ENCODE measurements around the gene PMS2. TPM values are rescaled to one million over a fixed set of nuclear protein-coding genes. Genes with fewer than 3 reads are reported as not detected.
"Not testable (repeated sequence)": the region's sequence is repeated elsewhere in the genome, so short reads cannot be mapped to it uniquely, and the experiment has no call there.

The PMS2 gene
- total and polyA plus RNA-seq, 5 donors = 3.1 to 8.2 (median 6.5) TPM

DNA sequence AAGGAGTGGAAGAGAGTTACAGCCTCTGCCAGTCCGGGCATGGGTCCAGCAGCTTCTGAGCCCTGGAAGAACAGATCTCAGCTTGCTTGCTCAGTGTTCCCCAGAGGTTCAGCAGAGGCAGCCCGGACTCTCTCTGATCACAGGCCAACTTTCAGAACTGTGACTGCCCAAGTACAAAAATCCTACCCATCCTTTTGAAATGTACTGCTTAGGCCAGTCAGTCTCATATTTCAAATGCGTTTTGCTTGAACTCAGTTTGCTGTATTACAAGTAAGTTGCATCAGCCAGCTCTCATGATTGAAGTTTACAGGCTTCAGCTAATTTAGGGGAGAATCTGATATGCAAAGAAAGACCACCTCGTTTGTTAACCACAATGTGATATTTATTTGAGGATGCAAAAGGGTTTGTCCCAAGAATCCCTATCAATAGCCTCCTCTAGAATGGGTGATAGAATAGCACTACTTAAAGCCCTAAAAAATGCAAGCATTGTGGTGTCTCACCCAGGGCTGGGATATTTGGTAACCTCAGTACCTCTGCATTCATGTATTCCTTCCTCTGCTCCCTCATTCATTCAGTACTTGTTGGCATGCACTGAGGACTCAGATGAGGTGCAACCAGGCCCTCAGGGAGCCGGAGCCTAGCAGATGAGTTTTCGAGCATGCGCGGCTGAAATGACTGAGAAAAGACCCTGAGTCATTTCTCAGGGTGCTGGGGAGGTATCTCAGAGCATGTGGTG is 7.2 kb upstream of the PMS2 start:
- 74% methylated on average over 8 of the region's 8 CpGs for WGBS
- H3K27ac ChIP-seq (ENCODE audit: low read length) = no peak overlapping the region
- H3K4me3 ChIP-seq (ENCODE audit: low read length) = no peak overlapping the region
- DNase-seq (peak; percentile 72 to 87 (median 82)), ATAC-seq (peak; percentile 61 to 77)
- intact Hi-C loops (cut with DNase I) = no loop called here
- no peaks in the 10 kb centered on the region for H3K4me1 ChIP-seq (ENCODE audit: control insufficient read depth, insufficient read depth, low read length)
- no peaks in the 10 kb centered on the region for H3K9me3 ChIP-seq (ENCODE audit: control insufficient read depth, low read length)
- H3K27me3 ChIP-seq (ENCODE audit: control insufficient read depth, insufficient read depth) = no peaks in the 10 kb centered on the region

DNA sequence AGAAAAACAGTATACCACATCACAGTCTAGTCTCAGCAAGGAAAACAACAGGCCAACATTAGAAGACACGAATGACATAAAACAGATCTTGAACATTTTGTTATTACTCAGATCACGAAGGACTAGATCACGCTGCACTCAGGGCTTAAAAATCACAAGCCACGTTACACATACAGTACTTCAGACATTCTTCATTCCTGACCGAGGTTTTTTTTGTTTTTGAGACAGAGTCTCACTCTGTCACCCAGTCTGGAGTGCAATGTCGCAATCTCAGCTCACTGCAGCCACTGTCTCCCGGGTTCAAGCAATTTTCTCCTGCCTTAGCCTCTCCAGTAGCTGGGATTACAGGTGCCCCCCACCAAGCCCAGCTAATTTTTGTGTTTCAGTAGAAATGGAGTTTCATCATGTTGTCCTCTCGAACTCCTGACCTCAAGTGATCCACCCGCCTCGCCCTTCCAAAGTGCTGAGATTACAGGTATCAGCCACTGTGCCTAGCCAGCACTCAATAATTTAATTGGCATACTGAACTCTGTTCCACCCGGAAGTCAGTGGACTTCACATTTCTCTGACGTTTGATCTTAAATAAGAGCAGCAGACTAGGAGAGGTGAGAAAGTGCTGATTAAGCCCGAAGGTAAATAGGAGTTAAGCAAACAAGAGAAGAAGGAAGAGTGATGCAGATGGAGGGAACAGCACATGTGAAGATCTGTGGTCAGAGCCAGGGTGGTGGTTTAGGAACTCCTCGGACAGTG is 3.7 kb upstream of the PMS2 start:
- no peaks in the 10 kb centered on the region for H3K9me3 ChIP-seq (ENCODE audit: control insufficient read depth, low read length)

DNA sequence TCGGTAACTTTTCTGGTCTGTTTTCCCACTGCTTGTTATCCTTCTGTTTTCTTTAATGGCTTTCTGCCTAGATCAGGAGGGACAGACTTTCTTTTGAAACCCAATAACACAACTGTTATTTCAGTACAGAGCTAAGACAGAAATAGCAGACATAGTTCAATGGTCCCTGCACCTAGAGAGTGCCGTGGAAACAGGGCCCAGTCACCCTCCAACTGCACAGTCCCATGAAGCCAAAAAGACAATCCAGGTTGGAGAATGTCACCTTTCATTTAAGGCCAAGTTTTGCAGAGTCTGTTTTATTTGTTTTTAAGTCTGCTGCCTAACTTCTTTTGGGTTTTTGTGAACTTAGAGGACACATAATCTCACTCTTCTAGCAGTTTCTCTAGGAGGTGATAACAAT is 2.7 kb upstream of the PMS2 start:
- 72% methylated on average over 2 of the region's 2 CpGs for WGBS

More for the DNA sequence above, 3.7 kb upstream of the PMS2 start:
- no peak for ATAC-seq
- intact Hi-C loops (cut with DNase I) = no loop called here
- Histone ChIP-seq H3K27ac (ENCODE audit: low read length) (no peak overlapping the region), H3K4me3 (ENCODE audit: low read length) (no peak overlapping the region), H3K27me3 (ENCODE audit: control insufficient read depth, insufficient read depth) (no peaks in the 10 kb centered on the region), H3K4me1 (ENCODE audit: control insufficient read depth, insufficient read depth, low read length) (no peaks in the 10 kb centered on the region)
- no peak for DNase-seq
- WGBS = 77% methylated on average over 14 of the region's 14 CpGs

DNA sequence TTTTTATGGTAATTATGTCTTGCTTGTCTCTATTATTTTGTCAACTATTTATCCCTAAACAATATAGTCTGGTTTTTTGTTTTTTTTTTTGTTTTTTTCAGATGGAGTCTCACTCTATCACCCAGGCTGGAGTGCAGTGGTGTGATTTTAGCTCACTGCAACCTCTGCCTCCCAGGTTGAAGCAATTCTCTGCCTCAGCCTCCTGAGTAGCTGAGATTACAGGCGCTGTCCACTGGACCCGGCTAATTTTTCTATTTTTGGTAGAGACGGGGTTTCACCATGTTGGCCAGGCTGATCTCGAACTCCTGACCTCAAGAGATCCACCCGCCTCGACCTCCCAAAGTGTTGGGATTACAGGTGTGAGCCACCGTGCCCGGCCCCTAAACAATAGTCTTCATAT is 1.5 kb upstream of the PMS2 start:
- peak overlapping the region; percentile 12 for H3K4me3 ChIP-seq (ENCODE audit: low read length)
- H3K9me3 ChIP-seq (ENCODE audit: control insufficient read depth, low read length); H3K4me1 ChIP-seq (ENCODE audit: control insufficient read depth, insufficient read depth, low read length); DNase-seq; ATAC-seq; H3K27me3 ChIP-seq (ENCODE audit: control insufficient read depth, insufficient read depth); intact Hi-C loops (cut with DNase I); H3K27ac ChIP-seq (ENCODE audit: low read length): not testable (repeated sequence)
- WGBS = 81% methylated on average over 8 of the region's 8 CpGs

More for the DNA sequence above, 2.7 kb upstream of the PMS2 start:
- Histone ChIP-seq H3K4me3 (ENCODE audit: low read length) (no peak overlapping the region), H3K27me3 (ENCODE audit: control insufficient read depth, insufficient read depth) (no peaks in the 10 kb centered on the region), H3K27ac (ENCODE audit: low read length) (no peak overlapping the region), H3K4me1 (ENCODE audit: control insufficient read depth, insufficient read depth, low read length) (no peaks in the 10 kb centered on the region), H3K9me3 (ENCODE audit: control insufficient read depth, low read length) (no peaks in the 10 kb centered on the region)
- no peak for ATAC-seq
- no peak for DNase-seq
- intact Hi-C loops (cut with DNase I) = no loop called here

DNA sequence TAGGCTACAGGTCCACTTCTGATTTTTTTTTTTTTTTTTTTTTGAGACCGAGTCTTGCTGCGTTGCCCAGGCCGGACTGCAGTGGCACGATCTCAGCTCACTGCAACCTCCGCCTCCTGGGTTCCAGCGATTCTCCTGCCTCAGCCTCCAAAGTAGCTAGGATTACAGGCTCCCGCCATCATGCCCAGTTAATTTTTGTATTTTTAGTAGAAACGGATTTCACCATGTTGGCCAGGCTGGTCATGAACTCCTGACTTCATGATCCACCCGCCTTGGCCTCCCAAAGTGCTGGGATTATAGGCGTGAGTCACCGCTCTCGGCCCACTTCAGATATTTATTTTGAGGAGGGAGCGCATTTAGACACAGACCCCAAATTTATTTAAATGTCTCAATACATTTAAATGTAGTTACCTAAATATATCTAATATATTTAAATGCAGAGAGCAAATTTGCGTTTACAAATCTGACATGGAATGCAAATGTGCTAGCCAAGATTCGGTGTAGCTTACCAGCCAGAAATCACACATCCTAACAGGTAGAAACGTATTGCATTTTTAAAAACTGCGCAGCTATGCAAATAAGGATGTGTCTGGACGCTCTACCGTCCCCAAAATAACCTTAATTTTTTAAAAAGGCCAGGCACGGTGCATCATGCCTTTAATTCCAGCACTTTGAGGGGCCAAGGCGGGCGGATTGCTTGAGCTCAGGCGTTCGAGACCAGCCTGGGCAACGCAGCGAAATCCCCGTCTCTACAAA is 836 bp downstream of the PMS2 start:
- intact Hi-C loops (cut with DNase I); ATAC-seq; H3K4me1 ChIP-seq (ENCODE audit: control insufficient read depth, insufficient read depth, low read length); H3K27ac ChIP-seq (ENCODE audit: low read length); H3K27me3 ChIP-seq (ENCODE audit: control insufficient read depth, insufficient read depth); H3K9me3 ChIP-seq (ENCODE audit: control insufficient read depth, low read length); DNase-seq: not testable (repeated sequence)
- 46% methylated on average over 27 of the region's 27 CpGs for WGBS
- H3K4me3 ChIP-seq (ENCODE audit: low read length) = peak overlapping the region; percentile 67

DNA sequence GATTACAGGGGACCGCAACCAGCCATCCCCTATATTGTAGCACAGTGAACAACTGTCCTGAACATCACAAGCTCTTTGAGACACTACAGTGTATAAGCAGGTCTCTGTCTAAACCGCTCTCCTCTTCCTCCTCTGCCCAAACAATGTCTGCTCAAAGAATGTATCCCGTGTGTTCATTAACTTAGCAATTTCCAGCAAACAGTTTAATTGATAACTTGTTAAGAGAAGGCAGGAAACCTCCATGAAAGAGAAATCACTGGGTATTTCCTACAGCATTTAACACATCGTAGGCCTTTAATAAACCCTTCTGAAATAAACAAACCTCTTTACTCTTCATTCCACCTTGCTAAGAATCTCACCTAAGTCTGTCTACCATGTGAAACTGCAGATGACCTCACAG is 1.5 kb downstream of the PMS2 start:
- no peak for ATAC-seq
- H3K4me3 ChIP-seq (ENCODE audit: low read length) = no peak overlapping the region
- H3K27me3 ChIP-seq (ENCODE audit: control insufficient read depth, insufficient read depth) = no peaks in the 10 kb centered on the region
- WGBS = 83% methylated on average over 4 of the region's 4 CpGs
- H3K9me3 ChIP-seq (ENCODE audit: control insufficient read depth, low read length) = no peaks in the 10 kb centered on the region
- no peaks in the 10 kb centered on the region for H3K4me1 ChIP-seq (ENCODE audit: control insufficient read depth, insufficient read depth, low read length)
- no peak for DNase-seq
- intact Hi-C loops (cut with DNase I) = no loop called here
- H3K27ac ChIP-seq (ENCODE audit: low read length) = no peak overlapping the region

DNA sequence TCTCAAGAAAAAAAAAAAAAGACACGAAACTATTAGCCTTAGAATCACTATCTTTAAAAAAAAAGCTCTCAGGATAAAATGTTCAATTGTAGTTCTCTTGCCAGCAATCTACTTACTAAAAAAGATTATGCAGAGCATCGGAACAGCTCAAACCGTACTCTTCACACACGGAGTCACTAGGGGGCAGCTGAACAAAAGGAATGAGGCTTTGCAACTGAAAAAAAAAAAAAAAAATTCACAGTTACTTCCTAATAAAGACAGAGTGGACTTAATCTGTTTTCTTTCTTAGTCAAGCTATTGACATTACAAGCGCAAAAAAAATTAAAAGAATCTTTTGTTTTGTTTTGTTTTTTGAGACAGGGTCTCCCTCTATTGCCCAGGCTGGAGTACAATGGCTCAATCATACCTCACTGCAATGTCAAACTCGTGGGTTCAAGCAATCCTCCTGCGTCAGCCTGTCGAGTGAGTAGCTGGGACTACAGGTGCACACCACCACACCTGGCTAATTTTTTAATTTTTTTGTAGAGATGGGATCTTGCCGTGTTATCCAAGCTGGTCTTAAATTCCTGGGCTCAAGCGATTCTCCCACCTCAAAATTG is 11.5 kb downstream of the PMS2 start:
- Histone ChIP-seq H3K9me3 (ENCODE audit: control insufficient read depth, low read length) (no peaks in the 10 kb centered on the region), H3K27me3 (ENCODE audit: control insufficient read depth, insufficient read depth) (no peaks in the 10 kb centered on the region), H3K4me1 (ENCODE audit: control insufficient read depth, insufficient read depth, low read length) (no peaks in the 10 kb centered on the region), H3K4me3 (ENCODE audit: low read length) (no peak overlapping the region), H3K27ac (ENCODE audit: low read length) (no peak overlapping the region)
- intact Hi-C loops (cut with DNase I) = loop anchor here in 1 of 4 donors (10.0 kb wide), 1 partner anchor 437 kb away; no protein-coding TSS in a partner anchor
- DNase-seq (peak in 1 of 3 donors; percentile 30), ATAC-seq (peak; percentile 70 to 71)
- 56% methylated on average over 10 of the region's 10 CpGs for WGBS

DNA sequence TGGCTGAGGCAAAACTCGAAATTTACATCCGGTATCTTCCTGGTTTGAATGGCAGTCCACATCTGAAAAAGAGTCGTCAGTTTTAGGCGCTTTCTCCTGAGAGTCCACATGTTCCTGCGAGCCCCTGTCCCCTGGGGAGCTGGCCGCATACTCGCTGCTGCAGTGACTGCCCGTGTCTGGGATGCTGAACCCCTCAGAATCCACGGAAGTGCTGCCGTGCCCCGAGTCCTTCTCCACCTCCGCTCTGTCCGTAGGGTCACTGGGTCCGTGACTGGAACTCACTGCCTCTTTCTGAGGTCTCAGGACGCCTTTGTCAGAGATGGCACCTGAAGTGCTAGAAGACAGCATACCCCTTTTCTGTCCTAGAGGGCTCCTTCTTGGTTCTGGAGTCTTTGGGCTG is 21.8 kb downstream of the PMS2 start:
- H3K4me1 ChIP-seq (ENCODE audit: control insufficient read depth, insufficient read depth, low read length); DNase-seq; ATAC-seq; H3K27me3 ChIP-seq (ENCODE audit: control insufficient read depth, insufficient read depth); H3K4me3 ChIP-seq (ENCODE audit: low read length); intact Hi-C loops (cut with DNase I); H3K27ac ChIP-seq (ENCODE audit: low read length); H3K9me3 ChIP-seq (ENCODE audit: control insufficient read depth, low read length): not testable (repeated sequence)
- WGBS = 88% methylated on average over 15 of the region's 15 CpGs

DNA sequence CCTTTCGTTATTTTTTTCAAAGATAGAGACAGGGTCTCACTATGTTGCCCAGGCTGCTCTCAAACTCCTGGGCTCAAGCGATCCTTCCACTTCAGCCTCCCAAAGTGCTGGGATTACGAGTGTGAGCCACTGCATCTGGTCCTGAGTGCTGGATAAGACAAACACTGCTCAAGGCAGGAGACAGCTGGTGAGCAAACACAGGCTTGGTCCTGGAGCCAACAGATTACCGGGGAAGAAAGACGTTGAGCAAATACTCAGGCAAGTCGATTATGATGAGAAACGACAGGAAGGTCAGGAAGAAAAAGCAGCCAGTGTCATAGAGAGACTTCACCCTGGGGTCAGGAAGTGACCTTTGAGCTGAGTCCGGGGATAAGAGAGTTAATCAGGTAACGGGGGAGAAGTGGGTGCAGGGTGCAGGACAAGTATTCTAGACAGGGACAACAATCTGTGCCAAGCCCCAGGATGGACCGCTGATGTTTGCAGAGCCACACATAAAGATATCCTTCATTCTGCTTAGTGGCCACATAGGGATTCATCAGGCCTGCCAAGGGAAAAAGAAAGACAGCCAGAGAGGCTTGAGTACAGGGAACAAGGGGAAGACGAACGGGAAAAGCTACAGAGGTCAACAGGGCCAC is 29.1 kb downstream of the PMS2 start:
- ATAC-seq; DNase-seq; H3K4me1 ChIP-seq (ENCODE audit: control insufficient read depth, insufficient read depth, low read length): not testable (repeated sequence)

DNA sequence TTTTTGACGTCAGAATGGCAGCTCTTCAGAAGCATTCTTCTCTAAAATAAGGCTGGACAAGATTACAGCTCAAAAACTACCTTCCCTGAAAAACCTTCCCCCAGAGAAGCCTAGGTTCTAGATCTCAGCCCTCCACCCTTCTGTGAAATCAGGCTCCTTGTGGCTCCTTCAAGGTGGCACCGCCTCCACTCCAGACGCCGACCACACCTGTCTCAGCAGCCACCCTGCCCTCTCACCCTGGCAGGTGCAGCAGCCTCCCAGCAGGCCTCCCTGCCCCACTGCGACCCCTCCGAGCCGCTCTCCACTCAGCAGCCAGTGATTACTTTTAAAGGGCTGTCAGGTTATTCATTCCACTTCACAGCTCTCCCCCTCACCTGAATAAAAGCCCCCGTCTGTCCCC is 35.3 kb downstream of the PMS2 start:
- intact Hi-C loops (cut with DNase I); DNase-seq: not testable (repeated sequence)
- no CpG with 5 or more reads among the region's 8 CpGs for WGBS

More for the DNA sequence above, 29.1 kb downstream of the PMS2 start:
- intact Hi-C loops (cut with DNase I); H3K27ac ChIP-seq (ENCODE audit: low read length); H3K4me3 ChIP-seq (ENCODE audit: low read length); H3K9me3 ChIP-seq (ENCODE audit: control insufficient read depth, low read length); H3K27me3 ChIP-seq (ENCODE audit: control insufficient read depth, insufficient read depth): not testable (repeated sequence)
- WGBS = 90% methylated on average over 1 of the region's 12 CpGs

More for the DNA sequence above, 35.3 kb downstream of the PMS2 start:
- not testable (repeated sequence) for H3K9me3 ChIP-seq (ENCODE audit: control insufficient read depth, low read length); H3K27me3 ChIP-seq (ENCODE audit: control insufficient read depth, insufficient read depth); H3K27ac ChIP-seq (ENCODE audit: low read length); H3K4me1 ChIP-seq (ENCODE audit: control insufficient read depth, insufficient read depth, low read length); H3K4me3 ChIP-seq (ENCODE audit: low read length); ATAC-seq

Measured in right cardiac atrium (tissue), 5 donors.